Activated T-cell treated with anti-CD3 and anti-CD28 coated beads, Interleukin-2, amount 50 U/mL, for 72 hours (primary cell): ENCODE results near the gene NRP1. TPM values are rescaled to one million over a fixed set of nuclear protein-coding genes. Genes with fewer than 3 reads are reported as not detected.
"Not testable (repeated sequence)": the region's sequence is repeated elsewhere in the genome, so short reads cannot be mapped to it uniquely, and the experiment has no call there.

Source experiments
- ATAC-seq, 2 donors: fragments of 150-1000 bp; cut with Tn5 transposase; replicated peaks in 1 of 2; 2 replicates each; pipeline ENCODE4 v1.10.0; 2021; ENCODE audit warnings: moderate library complexity in 2 of 2, mild to moderate bottlenecking in 1 of 2
- DNase-seq, 2 donors: peaks; one replicate each; pipeline ENCODE4 v3.0.0; 2021 to 2022; ENCODE audit warnings: mixed read lengths in 1 of 2
- H3K27ac Mint-ChIP-seq: one replicate; pipeline ENCODE4 v1.8.0; 2022; ENCODE audit warnings: mild to moderate bottlenecking, moderate library complexity, mixed read lengths
- H3K27me3 Mint-ChIP-seq: one replicate; pipeline ENCODE4 v1.8.0; 2022; ENCODE audit warnings: low read depth, mixed read lengths
- H3K36me3 Mint-ChIP-seq, 2 donors: one replicate each; pipeline ENCODE4 v1.8.0; 2022; ENCODE audit warnings: mixed read lengths in 2 of 2, mild to moderate bottlenecking in 1 of 2; ENCODE audit not compliant: insufficient read depth in 2 of 2
- H3K4me1 Mint-ChIP-seq: one replicate; pipeline ENCODE4 v1.8.0; 2022; ENCODE audit warnings: low read depth, mixed read lengths
- H3K4me3 Mint-ChIP-seq, 2 donors: one replicate each; pipeline ENCODE4 v1.8.0; 2022; ENCODE audit warnings: mild to moderate bottlenecking in 2 of 2, mixed read lengths in 2 of 2, moderate library complexity in 2 of 2
- H3K9me3 Mint-ChIP-seq, 2 donors: one replicate each; pipeline ENCODE4 v1.8.0; 2022; ENCODE audit warnings: mixed read lengths in 2 of 2
- total RNA-seq, 2 donors: library from RNA; stranded (reverse); gene quantifications; one replicate each; pipeline ENCODE4 v1.2.3, GENCODE V29; 2022

Gene NRP1
- total RNA-seq, 2 donors from 2014 or later = 0.72 to 0.84 TPM

DNA sequence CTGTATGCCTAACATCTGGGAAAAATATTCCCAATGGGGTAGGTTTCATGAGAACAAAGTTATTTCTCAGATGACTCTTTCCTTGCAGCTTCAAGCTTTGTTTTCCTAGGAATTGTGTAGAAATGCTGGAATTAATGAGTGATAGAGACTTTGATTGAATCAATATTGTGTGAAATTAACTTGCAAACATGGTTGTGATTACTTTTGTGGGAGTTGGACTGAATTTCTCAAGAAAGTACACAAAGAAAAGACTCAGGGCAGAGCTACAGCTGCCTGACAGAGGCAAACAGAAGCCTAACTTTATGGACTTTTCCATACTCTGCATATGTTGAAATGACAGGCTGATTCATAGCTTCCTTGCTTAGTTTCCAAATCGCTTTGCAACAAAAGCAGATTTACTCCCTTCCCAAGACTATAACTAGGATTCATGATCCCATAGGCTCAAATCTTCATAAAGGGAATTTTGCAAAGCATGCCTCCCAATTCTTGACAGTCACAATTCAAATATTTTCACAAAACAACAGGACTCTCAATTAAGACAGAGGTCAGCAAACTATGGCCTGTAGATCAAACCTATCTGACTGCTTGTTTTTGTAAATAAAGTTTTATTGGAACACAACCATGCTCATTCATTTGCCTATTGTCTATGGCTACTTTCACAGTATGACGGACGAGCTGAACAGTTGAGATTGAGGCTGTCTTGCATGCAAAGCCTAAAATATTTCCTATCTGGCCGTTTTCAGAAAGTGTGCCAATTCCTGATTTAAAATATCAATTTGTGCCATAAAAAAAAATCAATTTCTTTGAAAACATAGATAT lies 27.6 kb downstream of the NRP1 start:
- ATAC-seq = no peak
- H3K36me3 Mint-ChIP-seq = no peaks in the 10 kb centered on the region
- peaks cover 7% of the 10 kb centered on the region for H3K27me3 Mint-ChIP-seq

DNA sequence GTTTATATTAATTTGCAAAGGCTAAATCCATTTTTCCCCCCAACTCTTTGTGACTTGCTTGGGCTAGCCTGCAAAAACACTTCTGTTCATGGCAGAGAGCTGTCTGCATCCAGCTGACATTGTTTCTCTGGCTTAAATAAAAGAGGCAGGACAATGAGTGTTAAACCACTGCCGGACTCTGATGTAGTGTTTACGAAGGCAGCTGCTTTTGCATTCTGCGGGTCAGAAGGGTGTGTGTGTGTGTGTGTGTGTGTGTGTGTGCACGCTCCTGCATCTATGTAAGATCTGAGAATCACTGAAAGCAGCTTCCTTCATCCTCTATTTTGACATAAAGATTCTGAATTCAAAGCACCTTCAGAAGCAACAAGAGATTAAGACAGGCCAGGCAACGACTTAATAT lies 28.3 kb downstream of the NRP1 start:
- Mint-ChIP-seq H3K4me1 (no peaks in the 10 kb centered on the region), H3K9me3 (no peaks in the 10 kb centered on the region), H3K27me3 (peaks cover 7% of the 10 kb centered on the region), H3K36me3 (no peaks in the 10 kb centered on the region), H3K27ac (no peak overlapping the region), H3K4me3 (no peak overlapping the region)
- ATAC-seq (no peak), DNase-seq (no peak)

More for the DNA sequence above, 27.6 kb downstream of the NRP1 start:
- H3K4me3 Mint-ChIP-seq = no peak overlapping the region
- H3K4me1 Mint-ChIP-seq = no peaks in the 10 kb centered on the region
- no peak overlapping the region for H3K27ac Mint-ChIP-seq
- no peak for DNase-seq
- H3K9me3 Mint-ChIP-seq = no peaks in the 10 kb centered on the region

DNA sequence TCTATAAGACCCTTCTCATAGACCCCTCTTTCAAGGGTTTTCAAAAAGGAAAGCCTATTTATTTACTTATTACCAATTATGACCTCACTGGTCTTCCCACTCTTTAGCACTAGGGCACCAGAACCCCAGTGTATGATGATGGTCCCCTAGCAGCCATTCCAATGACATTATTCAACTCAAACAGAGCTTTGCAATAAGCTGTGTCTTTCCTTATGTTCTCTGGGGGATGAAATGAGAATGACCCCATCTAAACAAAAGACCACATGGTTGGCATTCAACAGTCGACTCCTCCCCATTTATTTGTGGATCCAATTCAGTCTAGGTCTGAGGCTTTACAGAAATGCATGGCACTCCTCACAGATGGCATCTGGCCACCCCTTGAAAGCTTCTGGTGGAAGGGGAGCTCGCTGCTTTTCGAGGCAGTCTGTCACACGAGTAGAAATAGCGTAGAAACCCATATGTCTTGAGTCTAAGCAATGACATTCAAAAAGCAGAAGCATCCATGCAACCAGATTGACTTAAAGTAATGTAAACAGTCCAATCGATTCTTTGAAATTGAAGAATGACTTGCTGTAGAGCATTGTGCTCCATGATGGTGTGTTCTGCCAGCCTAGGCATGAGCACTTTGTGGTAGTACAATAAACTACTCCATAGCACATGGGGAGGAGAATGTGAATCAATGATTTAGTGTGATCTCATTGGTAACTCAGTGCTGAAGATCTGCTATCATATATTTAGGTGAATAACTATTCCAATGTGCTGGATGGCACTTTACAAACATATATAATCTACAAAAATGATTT lies 29.8 kb downstream of the NRP1 start:
- Mint-ChIP-seq H3K4me1 (no peaks in the 10 kb centered on the region), H3K27ac (no peak overlapping the region), H3K36me3 (no peaks in the 10 kb centered on the region), H3K27me3 (peaks cover 6% of the 10 kb centered on the region), H3K9me3 (no peaks in the 10 kb centered on the region), H3K4me3 (no peak overlapping the region)
- no peak for ATAC-seq
- no peak for DNase-seq

DNA sequence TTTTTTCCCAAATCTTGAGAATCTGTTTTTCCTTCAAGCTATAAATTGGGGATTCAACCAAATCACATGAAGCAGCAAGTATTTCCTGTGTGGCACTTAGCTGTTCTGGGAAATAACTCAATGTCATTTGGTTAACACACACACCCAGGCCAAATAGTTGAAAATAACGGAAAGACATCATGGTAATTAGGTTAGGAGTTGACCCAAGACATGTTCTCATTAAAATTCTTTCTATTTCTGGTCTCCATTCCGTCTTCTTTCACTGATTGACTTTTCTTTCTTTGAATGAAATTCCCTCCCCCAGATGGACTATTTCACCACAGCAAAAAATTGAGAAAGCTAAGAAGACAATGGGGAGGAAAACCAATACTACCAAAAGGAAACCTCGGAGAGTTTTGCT lies 30.5 kb downstream of the NRP1 start:
- Mint-ChIP-seq H3K27ac (no peak overlapping the region), H3K27me3 (peaks cover 6% of the 10 kb centered on the region), H3K36me3 (no peaks in the 10 kb centered on the region), H3K4me1 (no peaks in the 10 kb centered on the region), H3K4me3 (no peak overlapping the region), H3K9me3 (no peaks in the 10 kb centered on the region)
- DNase-seq = no peak
- ATAC-seq = no peak

DNA sequence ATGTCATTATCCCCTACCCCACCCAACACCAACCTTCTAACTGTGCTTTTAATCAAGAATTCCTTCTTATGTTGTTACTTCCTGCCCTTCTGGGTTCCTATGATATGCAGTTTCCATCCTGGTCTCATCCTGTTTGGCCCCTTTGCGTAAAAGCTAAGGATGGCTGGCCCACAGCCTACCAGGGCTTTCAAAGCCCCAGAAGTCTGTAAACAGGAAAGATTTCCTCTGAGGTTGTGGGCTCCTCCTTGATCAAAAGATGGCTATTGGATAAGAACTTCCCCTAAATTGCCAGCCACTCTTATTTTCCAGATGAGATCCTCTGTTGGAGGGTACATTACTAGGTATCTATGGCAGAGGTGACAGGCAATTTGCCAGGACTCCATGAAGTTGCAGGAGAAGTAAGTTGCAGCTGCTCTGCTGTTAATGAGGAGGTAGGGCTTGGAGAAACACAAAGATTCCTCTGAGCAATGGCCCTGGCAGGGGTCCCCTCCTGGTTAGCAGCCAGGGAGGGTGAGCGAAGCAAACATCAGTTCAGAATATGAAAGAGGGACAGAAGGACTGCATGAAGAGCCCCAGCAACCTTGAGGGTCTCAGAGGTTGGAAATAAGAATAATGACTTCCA lies 32.1 kb downstream of the NRP1 start:
- no peak overlapping the region for H3K27ac Mint-ChIP-seq
- no peak for ATAC-seq
- H3K27me3 Mint-ChIP-seq = peaks cover 6% of the 10 kb centered on the region
- no peak for DNase-seq
- H3K36me3 Mint-ChIP-seq = no peaks in the 10 kb centered on the region
- no peak overlapping the region for H3K4me3 Mint-ChIP-seq
- H3K9me3 Mint-ChIP-seq = no peaks in the 10 kb centered on the region
- H3K4me1 Mint-ChIP-seq = no peaks in the 10 kb centered on the region

DNA sequence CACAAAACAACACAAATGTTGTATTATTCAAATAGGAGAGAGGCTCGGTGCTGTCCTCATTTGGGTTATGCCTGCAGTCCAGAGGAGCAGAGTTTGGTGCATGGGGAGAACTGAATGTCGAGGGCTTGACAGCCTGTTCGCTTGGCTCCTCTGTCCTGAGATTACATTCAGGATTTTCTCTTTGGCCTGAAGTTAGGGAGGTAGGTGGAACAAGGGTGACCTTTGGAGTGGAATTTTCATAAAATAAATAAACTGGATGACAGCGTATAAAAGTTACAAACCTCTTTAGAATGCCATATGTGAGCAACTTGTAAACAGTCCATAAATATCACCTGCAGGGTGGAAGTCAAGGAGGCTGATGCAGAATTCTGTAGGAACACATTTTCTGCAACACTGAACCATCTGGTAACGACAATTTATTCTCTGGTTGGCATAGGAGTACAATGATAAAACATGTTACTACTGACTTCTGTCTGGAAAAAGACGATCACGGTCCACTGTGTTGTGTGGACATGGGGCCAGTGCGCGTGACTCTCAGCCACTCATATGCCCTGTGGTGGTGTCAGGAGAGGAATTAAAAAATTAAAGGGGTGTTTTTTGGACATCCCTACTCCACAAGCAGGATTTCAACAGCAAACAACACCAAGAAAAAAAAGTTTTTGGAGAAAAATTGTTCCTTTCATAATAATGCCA lies 33.2 kb downstream of the NRP1 start:
- no peak for ATAC-seq
- no peak overlapping the region for H3K27ac Mint-ChIP-seq
- H3K4me1 Mint-ChIP-seq = no peaks in the 10 kb centered on the region
- H3K36me3 Mint-ChIP-seq = no peaks in the 10 kb centered on the region
- H3K9me3 Mint-ChIP-seq = no peaks in the 10 kb centered on the region
- H3K4me3 Mint-ChIP-seq = no peak overlapping the region
- peaks cover 6% of the 10 kb centered on the region for H3K27me3 Mint-ChIP-seq
- DNase-seq = no peak

DNA sequence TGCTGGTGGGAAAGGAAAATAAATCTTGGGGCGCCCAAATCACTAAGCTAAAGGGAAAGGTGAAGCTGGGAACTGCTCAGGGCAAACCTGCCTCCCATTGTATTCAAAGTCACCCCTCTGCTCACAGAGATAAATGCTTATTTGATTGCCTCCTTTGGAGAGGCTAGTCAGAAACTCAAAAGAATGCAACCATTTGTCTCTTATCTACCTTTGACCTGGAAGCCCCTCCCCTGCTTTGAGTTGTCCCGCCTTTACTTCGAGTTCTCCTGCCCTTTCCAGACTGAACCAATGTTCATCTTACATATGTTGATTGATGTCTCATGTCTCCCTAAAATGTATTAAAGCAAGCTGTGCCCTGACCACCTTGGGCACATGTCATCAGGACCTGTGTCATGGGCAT lies 33.9 kb downstream of the NRP1 start:
- not testable (repeated sequence) for ATAC-seq, H3K27ac Mint-ChIP-seq, DNase-seq, H3K27me3 Mint-ChIP-seq, H3K4me1 Mint-ChIP-seq, H3K9me3 Mint-ChIP-seq, H3K36me3 Mint-ChIP-seq, H3K4me3 Mint-ChIP-seq

DNA sequence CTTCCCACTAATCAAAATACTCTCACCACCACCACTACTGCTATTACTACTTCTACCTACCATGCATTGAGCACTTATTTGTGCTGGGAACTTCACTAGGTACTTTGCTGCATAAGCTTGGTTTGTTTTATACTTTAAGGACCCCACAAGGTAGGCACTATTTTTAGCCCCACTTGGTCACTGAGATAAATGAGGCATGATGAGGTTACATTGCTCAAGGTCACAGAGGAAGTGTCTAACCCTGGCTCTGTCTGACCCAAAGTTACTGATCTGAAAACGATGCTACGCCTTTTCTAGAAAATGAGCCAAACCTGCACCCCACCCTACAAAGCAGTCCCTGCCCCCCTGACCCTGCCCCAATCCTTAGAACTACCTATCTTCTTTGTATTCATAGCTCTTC lies 35.6 kb downstream of the NRP1 start:
- no peaks in the 10 kb centered on the region for H3K9me3 Mint-ChIP-seq
- H3K27me3 Mint-ChIP-seq = peaks cover 6% of the 10 kb centered on the region
- no peaks in the 10 kb centered on the region for H3K36me3 Mint-ChIP-seq
- no peak for ATAC-seq
- DNase-seq = no peak
- no peak overlapping the region for H3K4me3 Mint-ChIP-seq
- no peaks in the 10 kb centered on the region for H3K4me1 Mint-ChIP-seq
- no peak overlapping the region for H3K27ac Mint-ChIP-seq

DNA sequence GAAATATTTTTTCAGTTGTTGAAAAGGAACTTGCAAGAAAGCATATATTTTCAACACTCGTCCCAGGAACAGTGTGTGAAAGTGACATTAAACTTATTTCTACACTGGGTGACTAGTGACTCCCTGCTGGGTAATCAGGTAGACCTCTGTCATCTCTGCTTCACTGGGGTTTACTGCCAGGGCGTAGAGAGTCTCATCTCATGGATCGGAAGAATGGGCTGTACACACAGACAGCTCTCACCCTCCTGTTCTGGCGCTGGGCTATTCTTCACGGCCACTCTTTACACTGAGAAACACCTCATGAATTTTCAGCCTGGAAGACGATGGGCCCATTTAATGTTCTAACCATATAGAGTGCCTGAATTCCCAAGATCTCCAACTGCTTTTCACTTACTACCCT lies 36.4 kb downstream of the NRP1 start:
- H3K27me3 Mint-ChIP-seq = peaks cover 6% of the 10 kb centered on the region
- ATAC-seq = no peak
- DNase-seq = no peak
- no peaks in the 10 kb centered on the region for H3K9me3 Mint-ChIP-seq
- no peak overlapping the region for H3K27ac Mint-ChIP-seq
- H3K4me3 Mint-ChIP-seq = no peak overlapping the region
- no peaks in the 10 kb centered on the region for H3K36me3 Mint-ChIP-seq
- no peaks in the 10 kb centered on the region for H3K4me1 Mint-ChIP-seq

DNA sequence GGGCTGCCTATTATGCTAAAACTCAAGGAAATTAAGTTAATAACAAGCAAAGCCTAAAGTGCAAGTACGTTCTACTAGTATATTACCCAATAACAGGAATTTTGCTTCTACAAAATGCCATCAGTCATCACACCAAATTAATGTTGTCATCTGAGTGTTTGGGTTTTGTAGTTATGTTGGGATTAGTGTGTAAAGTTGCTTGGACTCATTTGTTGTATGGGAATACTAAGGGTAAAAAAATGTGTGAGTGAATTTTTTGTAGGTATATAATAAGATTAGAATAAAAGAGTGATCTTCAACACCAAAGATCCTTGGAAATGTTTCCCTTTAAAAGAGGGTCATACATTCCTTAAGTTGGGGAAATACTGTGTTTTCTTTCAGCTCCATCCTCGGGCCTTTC lies 38.6 kb downstream of the NRP1 start:
- Mint-ChIP-seq H3K36me3 (no peaks in the 10 kb centered on the region), H3K4me1 (no peaks in the 10 kb centered on the region), H3K27ac (no peak overlapping the region), H3K4me3 (no peak overlapping the region), H3K27me3 (peaks cover 5% of the 10 kb centered on the region), H3K9me3 (no peaks in the 10 kb centered on the region)
- no peak for ATAC-seq
- no peak for DNase-seq

DNA sequence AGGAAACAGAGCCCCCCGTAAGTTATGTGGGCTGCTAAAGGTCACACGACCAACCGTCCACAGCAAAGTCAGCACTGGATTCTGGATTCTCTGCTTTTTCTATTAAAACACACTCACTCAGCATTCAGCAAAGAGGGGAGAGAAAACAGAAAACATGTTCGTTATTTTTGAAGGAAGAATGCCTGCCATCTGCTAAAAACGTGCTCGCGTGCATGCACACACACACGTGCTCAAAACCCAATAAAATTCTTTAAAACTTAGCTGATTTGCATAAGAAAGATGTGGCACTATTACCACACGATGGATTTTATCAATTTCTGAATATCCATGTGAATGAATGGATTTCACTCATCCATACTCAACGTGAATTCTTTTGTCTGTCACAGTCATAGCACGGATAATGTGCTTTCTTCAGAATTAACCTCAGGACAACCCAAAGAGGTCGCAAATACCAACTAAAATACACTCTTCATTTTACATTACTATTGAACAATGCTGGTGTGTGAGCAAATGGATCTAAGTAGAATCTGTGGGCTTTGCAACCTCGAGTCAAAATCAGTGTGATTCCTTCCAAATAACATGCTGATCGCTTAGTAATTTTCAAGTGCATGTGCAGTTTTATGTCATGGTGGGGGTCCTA lies 40.8 kb downstream of the NRP1 start:
- no peak for ATAC-seq
- no peak for DNase-seq
- H3K27me3 Mint-ChIP-seq = peaks cover 11% of the 10 kb centered on the region
- H3K36me3 Mint-ChIP-seq = no peaks in the 10 kb centered on the region
- H3K4me3 Mint-ChIP-seq = no peak overlapping the region
- H3K27ac Mint-ChIP-seq = no peak overlapping the region
- H3K4me1 Mint-ChIP-seq = no peaks in the 10 kb centered on the region
- H3K9me3 Mint-ChIP-seq = no peaks in the 10 kb centered on the region

DNA sequence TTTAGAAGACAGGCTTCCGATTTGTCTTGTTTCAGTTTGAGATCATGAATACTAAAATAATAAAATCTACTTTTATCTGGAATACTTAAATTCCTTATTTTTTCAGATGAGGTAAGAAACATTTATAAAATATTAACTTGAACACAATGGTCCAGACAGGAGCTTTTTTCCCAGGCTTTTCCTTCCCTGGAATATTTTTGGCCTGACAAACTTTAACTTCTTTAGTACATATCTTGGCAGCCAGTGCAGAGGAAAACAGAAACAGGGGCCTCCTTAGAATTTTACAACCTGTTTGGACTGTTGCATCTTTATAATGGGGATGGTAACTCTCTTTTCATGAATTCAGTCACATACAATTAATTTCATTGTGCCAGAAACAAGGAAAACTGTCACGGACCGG lies 41.4 kb downstream of the NRP1 start:
- H3K36me3 Mint-ChIP-seq = no peaks in the 10 kb centered on the region
- no peak for ATAC-seq
- no peak overlapping the region for H3K4me3 Mint-ChIP-seq
- DNase-seq = no peak
- H3K4me1 Mint-ChIP-seq = no peaks in the 10 kb centered on the region
- peaks cover 11% of the 10 kb centered on the region for H3K27me3 Mint-ChIP-seq
- H3K27ac Mint-ChIP-seq = no peak overlapping the region
- no peaks in the 10 kb centered on the region for H3K9me3 Mint-ChIP-seq
